Measurements from ENCODE around the gene RYR3.

DNA sequence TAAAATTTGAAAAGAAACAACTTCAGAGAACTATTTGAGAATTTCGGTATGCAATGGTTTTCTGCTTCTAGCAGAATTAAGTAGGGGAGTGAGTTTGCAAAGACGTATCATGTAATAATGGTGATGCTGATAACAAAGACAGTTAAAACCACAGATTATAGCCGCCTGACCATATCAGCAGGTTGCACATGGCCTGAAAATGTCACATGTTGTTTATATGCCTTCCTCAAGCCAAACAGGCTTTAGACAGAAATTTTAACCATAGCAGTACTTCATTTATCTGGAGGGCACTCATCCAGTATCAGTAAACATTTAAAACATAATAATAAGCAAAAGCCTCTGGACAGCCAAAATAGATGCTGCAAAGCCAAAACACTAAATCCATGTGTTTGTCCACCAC lies 131.7 kb downstream of the RYR3 start:
- TF ChIP-seq EZH2 (IDR thresholded peaks at IDR 0.05; ENCODE audit: borderline replicate concordance, control insufficient read depth, low read depth, low read length) (no peak), POLR2A (IDR thresholded peaks at IDR 0.05; ENCODE audit: low read depth, low read length) (no peak), RFX5 (IDR thresholded peaks at IDR 0.05; ENCODE audit: low read depth, low read length) (no peak), SP1 (IDR thresholded peaks at IDR 0.05; ENCODE audit: low read depth, low read length) (no peak), IRF4 (IDR thresholded peaks at IDR 0.05; ENCODE audit: low read depth, low read length) (no peak), EP300 (IDR thresholded peaks at IDR 0.05; ENCODE audit: borderline replicate concordance in 1 of 2, control insufficient read depth in 1 of 2, low read depth in 2 of 2, low read length in 2 of 2) (no peak)
- TF ChIP-seq, protein P1, sequence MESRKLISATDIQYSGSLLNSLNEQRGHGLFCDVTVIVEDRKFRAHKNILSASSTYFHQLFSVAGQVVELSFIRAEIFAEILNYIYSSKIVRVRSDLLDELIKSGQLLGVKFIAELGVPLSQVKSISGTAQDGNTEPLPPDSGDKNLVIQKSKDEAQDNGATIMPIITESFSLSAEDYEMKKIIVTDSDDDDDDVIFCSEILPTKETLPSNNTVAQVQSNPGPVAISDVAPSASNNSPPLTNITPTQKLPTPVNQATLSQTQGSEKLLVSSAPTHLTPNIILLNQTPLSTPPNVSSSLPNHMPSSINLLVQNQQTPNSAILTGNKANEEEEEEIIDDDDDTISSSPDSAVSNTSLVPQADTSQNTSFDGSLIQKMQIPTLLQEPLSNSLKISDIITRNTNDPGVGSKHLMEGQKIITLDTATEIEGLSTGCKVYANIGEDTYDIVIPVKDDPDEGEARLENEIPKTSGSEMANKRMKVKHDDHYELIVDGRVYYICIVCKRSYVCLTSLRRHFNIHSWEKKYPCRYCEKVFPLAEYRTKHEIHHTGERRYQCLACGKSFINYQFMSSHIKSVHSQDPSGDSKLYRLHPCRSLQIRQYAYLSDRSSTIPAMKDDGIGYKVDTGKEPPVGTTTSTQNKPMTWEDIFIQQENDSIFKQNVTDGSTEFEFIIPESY (IDR thresholded peaks at IDR 0.05) = no peak
- TF ChIP-seq, protein P2, sequence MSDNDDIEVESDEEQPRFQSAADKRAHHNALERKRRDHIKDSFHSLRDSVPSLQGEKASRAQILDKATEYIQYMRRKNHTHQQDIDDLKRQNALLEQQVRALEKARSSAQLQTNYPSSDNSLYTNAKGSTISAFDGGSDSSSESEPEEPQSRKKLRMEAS (IDR thresholded peaks at IDR 0.05; ENCODE audit: low read depth, low read length) = no peak
- TF ChIP-seq, protein P3, sequence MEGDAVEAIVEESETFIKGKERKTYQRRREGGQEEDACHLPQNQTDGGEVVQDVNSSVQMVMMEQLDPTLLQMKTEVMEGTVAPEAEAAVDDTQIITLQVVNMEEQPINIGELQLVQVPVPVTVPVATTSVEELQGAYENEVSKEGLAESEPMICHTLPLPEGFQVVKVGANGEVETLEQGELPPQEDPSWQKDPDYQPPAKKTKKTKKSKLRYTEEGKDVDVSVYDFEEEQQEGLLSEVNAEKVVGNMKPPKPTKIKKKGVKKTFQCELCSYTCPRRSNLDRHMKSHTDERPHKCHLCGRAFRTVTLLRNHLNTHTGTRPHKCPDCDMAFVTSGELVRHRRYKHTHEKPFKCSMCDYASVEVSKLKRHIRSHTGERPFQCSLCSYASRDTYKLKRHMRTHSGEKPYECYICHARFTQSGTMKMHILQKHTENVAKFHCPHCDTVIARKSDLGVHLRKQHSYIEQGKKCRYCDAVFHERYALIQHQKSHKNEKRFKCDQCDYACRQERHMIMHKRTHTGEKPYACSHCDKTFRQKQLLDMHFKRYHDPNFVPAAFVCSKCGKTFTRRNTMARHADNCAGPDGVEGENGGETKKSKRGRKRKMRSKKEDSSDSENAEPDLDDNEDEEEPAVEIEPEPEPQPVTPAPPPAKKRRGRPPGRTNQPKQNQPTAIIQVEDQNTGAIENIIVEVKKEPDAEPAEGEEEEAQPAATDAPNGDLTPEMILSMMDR (IDR thresholded peaks at IDR 0.05 in 2 of 3, conservative IDR thresholded peaks at IDR 0.05 in 1 of 3; ENCODE audit: control insufficient read depth in 2 of 3, extremely low read depth in 1 of 3, insufficient read depth in 1 of 3, low read depth in 3 of 3, low read length in 3 of 3) = no peak
- TF ChIP-seq, protein P4, sequence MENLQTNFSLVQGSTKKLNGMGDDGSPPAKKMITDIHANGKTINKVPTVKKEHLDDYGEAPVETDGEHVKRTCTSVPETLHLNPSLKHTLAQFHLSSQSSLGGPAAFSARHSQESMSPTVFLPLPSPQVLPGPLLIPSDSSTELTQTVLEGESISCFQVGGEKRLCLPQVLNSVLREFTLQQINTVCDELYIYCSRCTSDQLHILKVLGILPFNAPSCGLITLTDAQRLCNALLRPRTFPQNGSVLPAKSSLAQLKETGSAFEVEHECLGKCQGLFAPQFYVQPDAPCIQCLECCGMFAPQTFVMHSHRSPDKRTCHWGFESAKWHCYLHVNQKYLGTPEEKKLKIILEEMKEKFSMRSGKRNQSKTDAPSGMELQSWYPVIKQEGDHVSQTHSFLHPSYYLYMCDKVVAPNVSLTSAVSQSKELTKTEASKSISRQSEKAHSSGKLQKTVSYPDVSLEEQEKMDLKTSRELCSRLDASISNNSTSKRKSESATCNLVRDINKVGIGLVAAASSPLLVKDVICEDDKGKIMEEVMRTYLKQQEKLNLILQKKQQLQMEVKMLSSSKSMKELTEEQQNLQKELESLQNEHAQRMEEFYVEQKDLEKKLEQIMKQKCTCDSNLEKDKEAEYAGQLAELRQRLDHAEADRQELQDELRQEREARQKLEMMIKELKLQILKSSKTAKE (IDR thresholded peaks at IDR 0.05; ENCODE audit: low read depth, poor library complexity, severe bottlenecking) = no peak
